ENCODE results near the gene HECTD1. TPM values are rescaled to one million over a fixed set of nuclear protein-coding genes. Genes with fewer than 3 reads are reported as not detected.

Gene HECTD1
- polyA plus RNA-seq, 1 of the 3 experiments (the other 2 are of a cell fraction), result 43.2 TPM

- H3K4me2 ChIP-seq, result no peak overlapping the region
- CTCF ChIA-PET, result interaction anchor here (0.6 kb wide), 1 partner anchor 276 kb away, joined by 4 read pairs; no protein-coding TSS in a partner anchor
- H3K27ac ChIP-seq (ENCODE audit: low read depth in 2 of 2, low read length in 1 of 2), result no peak overlapping the region
- H3K4me3 ChIP-seq (ENCODE audit: low read depth in 2 of 2, low read length in 1 of 2), result no peak overlapping the region
- H3K4me1 ChIP-seq (ENCODE audit: control insufficient read depth in 1 of 2, insufficient read depth in 2 of 2, low read depth in 1 of 2, low read length in 1 of 2), result peaks cover 0 to 19% of the 10 kb centered on the region in 2 experiments; a peak in 1 of 4 replicates
- no peak overlapping the region for H2AFZ ChIP-seq (ENCODE audit: low read depth)
- peaks cover 46% of the 10 kb centered on the region for H3F3A ChIP-seq (replicated peaks; ENCODE audit: insufficient read depth)
- H4K20me1 ChIP-seq (ENCODE audit: insufficient read depth), result peaks cover 5% of the 10 kb centered on the region; the same call in 1 of the 2 replicates
- H3K36me3 ChIP-seq (replicated peaks in 1 of 2; ENCODE audit: control insufficient read depth in 1 of 2, insufficient read depth in 2 of 2, low read length in 1 of 2), result peaks cover 40 to 71% of the 10 kb centered on the region in 2 experiments
- no peaks in the 10 kb centered on the region for H3K9me2 ChIP-seq
- H3K79me2 ChIP-seq (ENCODE audit: insufficient read depth), result peaks cover 5% of the 10 kb centered on the region
- POLR2A ChIA-PET, result interaction anchor here (1.0 kb wide), 1 partner anchor 27 kb away, joined by 3 read pairs; no protein-coding TSS in a partner anchor
- TF ChIP-seq GATA2 (CRISPR knock-in tag; IDR thresholded peaks at IDR 0.05), result no peak
- no peak for TF ChIP-seq FOXJ3 (CRISPR knock-in tag; IDR thresholded peaks at IDR 0.05)
- TF ChIP-seq RXRA (IDR thresholded peaks at IDR 0.05; ENCODE audit: borderline replicate concordance, low read depth), result no peak
- TF ChIP-seq EP300 (IDR thresholded peaks at IDR 0.05; ENCODE audit: borderline replicate concordance in 1 of 2, low read depth in 1 of 2, low read length in 1 of 2), result no peak
- no peak for TF ChIP-seq POLR2AphosphoS5 (IDR thresholded peaks at IDR 0.05; ENCODE audit: low read depth, low read length)
- no peak for TF ChIP-seq FOXM1 (IDR thresholded peaks at IDR 0.05; ENCODE audit: low read depth)
- no peak for TF ChIP-seq CHD2 (IDR thresholded peaks at IDR 0.05; ENCODE audit: low read length, partially characterized antibody)
- no peak for TF ChIP-seq TCF12 (IDR thresholded peaks at IDR 0.05)
- TF ChIP-seq, protein P1, sequence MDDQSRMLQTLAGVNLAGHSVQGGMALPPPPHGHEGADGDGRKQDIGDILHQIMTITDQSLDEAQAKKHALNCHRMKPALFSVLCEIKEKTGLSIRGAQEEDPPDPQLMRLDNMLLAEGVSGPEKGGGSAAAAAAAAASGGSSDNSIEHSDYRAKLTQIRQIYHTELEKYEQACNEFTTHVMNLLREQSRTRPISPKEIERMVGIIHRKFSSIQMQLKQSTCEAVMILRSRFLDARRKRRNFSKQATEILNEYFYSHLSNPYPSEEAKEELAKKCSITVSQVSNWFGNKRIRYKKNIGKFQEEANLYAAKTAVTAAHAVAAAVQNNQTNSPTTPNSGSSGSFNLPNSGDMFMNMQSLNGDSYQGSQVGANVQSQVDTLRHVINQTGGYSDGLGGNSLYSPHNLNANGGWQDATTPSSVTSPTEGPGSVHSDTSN (IDR thresholded peaks at IDR 0.05), result no peak
- TF ChIP-seq JUND (IDR thresholded peaks at IDR 0.05), result no peak
- no peak for TF ChIP-seq MXI1 (IDR thresholded peaks at IDR 0.05; ENCODE audit: low read depth, low read length)
- no peak for TF ChIP-seq TAF1 (IDR thresholded peaks at IDR 0.05; ENCODE audit: borderline replicate concordance, low read depth, low read length)
- H3K9ac ChIP-seq, result no peak overlapping the region
- no peak for DNase-seq
- no peaks in the 10 kb centered on the region for H3K27me3 ChIP-seq (ENCODE audit: insufficient read depth)
- no peaks in the 10 kb centered on the region for H3K9me3 ChIP-seq
- 97% methylated on average over 5 of the region's 5 CpGs for WGBS (ENCODE audit: low lambda C conversion rate)
Measured at GRCh38 chr14:31169877-31170276, 37.7 kb downstream of the HECTD1 start.

DNA sequence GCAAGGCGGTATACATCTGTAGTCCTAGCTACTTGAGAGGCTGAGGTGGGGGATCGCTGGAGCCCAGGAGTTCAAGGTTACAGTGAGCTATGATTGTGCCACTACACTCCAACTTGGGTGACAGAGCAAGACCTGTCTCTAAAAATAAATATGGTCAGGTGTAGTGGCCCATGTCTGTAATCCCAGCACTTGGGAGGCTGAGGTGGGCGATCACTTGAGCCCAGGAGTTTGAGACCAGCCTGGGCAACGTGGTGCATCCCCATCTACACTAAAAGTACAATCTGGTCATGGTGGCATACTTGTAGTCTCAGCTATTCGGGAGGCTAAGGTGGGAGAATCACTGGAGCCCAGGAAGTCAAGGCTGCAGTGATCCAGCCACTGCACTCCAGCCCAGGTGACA lies 40.6 kb downstream of the HECTD1 start:
- Histone ChIP-seq H3K4me3 (ENCODE audit: low read depth in 2 of 2, low read length in 1 of 2) (no peak overlapping the region), H3K79me2 (ENCODE audit: insufficient read depth) (peaks cover 16% of the 10 kb centered on the region; the same call in 1 of the 2 replicates), H3K4me1 (ENCODE audit: control insufficient read depth in 1 of 2, insufficient read depth in 2 of 2, low read depth in 1 of 2, low read length in 1 of 2) (peaks cover 0 to 18% of the 10 kb centered on the region in 2 experiments; a peak in 1 of 4 replicates), H3K27me3 (ENCODE audit: insufficient read depth) (no peaks in the 10 kb centered on the region), H3K27ac (ENCODE audit: low read depth in 2 of 2, low read length in 1 of 2) (no peak overlapping the region), H3K36me3 (replicated peaks in 1 of 2; ENCODE audit: control insufficient read depth in 1 of 2, insufficient read depth in 2 of 2, low read length in 1 of 2) (peaks cover 23 to 64% of the 10 kb centered on the region in 2 experiments), H4K20me1 (ENCODE audit: insufficient read depth) (peaks cover 5% of the 10 kb centered on the region; the same call in 1 of the 2 replicates), H3K4me2 (no peak overlapping the region), H3K9ac (no peak overlapping the region), H3K9me2 (no peaks in the 10 kb centered on the region), H2AFZ (ENCODE audit: low read depth) (no peak overlapping the region), H3F3A (replicated peaks; ENCODE audit: insufficient read depth) (peaks cover 40% of the 10 kb centered on the region), H3K9me3 (no peaks in the 10 kb centered on the region)
- no peak for TF ChIP-seq TEAD4 (IDR thresholded peaks at IDR 0.05; ENCODE audit: borderline replicate concordance, insufficient read depth)
- TF ChIP-seq REST (IDR thresholded peaks at IDR 0.05; ENCODE audit: low read depth, low read length), result no peak
- TF ChIP-seq NFIC (IDR thresholded peaks at IDR 0.05; ENCODE audit: borderline replicate concordance), result no peak
- TF ChIP-seq GABPA (IDR thresholded peaks at IDR 0.05; ENCODE audit: low read depth), result no peak
- no peak for TF ChIP-seq CTCF (IDR thresholded peaks at IDR 0.05)
- TF ChIP-seq, protein P2, sequence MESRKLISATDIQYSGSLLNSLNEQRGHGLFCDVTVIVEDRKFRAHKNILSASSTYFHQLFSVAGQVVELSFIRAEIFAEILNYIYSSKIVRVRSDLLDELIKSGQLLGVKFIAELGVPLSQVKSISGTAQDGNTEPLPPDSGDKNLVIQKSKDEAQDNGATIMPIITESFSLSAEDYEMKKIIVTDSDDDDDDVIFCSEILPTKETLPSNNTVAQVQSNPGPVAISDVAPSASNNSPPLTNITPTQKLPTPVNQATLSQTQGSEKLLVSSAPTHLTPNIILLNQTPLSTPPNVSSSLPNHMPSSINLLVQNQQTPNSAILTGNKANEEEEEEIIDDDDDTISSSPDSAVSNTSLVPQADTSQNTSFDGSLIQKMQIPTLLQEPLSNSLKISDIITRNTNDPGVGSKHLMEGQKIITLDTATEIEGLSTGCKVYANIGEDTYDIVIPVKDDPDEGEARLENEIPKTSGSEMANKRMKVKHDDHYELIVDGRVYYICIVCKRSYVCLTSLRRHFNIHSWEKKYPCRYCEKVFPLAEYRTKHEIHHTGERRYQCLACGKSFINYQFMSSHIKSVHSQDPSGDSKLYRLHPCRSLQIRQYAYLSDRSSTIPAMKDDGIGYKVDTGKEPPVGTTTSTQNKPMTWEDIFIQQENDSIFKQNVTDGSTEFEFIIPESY (IDR thresholded peaks at IDR 0.05; ENCODE audit: borderline replicate concordance, low read depth), result no peak
- no peak for TF ChIP-seq SMC3 (IDR thresholded peaks at IDR 0.05; ENCODE audit: low read depth, low read length)
- TF ChIP-seq GATA2 (CRISPR knock-in tag; IDR thresholded peaks at IDR 0.05), result no peak
- CTCF ChIA-PET, result interaction anchor here (1.1 kb wide), 1 partner anchor 28 kb away, joined by 3 read pairs; no protein-coding TSS in a partner anchor
- no peak for DNase-seq
- WGBS (ENCODE audit: low lambda C conversion rate), result 96% methylated on average over 5 of the region's 5 CpGs
- POLR2A ChIA-PET, result no interaction called here
